ENCODE measurements around the gene ITPRID2. TPM values are rescaled to one million over a fixed set of nuclear protein-coding genes. Genes with fewer than 3 reads are reported as not detected.

Gene ITPRID2
- polyA plus RNA-seq, 4 donors = 39.4 to 108 (median 46.8) TPM

DNA sequence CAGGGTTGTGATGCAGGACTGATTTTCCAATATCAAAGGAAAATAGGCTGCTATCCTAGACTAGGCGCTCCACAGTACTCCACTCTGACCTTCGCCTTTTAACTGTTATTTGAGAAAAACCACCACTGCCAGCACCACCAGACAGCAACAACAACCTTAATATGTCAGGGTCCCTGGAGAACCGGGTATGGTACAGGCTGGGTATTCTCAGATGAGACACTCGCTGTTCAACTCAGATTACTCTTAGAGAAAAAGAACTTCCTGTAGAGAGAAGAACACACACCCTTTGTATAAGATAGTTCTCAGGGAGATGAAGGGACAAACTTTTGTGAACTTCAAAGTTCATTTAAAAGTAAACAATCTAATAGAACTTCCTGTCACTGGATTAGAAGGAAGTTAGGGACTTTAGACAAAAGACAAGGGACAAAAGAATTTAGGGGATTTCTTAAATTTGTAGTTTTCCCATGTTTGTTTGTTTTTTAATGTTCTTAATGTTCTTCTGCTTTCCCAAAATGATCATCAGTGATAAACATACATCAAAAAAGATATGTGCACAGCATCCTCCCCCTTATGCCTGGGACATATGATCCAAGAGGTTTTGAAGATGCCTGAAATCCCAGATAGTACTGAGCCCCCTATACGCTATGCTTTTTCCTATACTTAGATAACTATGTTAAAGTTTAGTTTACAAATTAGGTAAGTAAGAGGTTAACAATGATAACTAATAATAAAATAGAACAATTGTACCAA is 52.8 kb downstream of the ITPRID2 start:
- 28 to 60% (median 49%) methylated on average over 5 of the region's 5 CpGs for WGBS, 3 donors
- Histone ChIP-seq H3K27ac (ENCODE audit: low read depth in 1 of 3, low read length in 2 of 3) (peak overlapping the region in 1 of 3 donors; percentile 24), H3K27me3 (ENCODE audit: control insufficient read depth in 3 of 3, insufficient read depth in 3 of 3, low read length in 3 of 3) (no peaks in the 10 kb centered on the region), H3K4me3 (ENCODE audit: low read depth in 1 of 3, low read length in 3 of 3) (no peak overlapping the region), H3K9me3 (ENCODE audit: control insufficient read depth in 2 of 2, insufficient read depth in 1 of 2, low read depth in 1 of 2, low read length in 1 of 2) (no peaks in the 10 kb centered on the region), H3K4me1 (ENCODE audit: control insufficient read depth in 3 of 3, insufficient read depth in 2 of 3, low read depth in 1 of 3, low read length in 2 of 3) (peaks cover 0 to 5% (median 3%) of the 10 kb centered on the region in 3 donors), H3K36me3 (ENCODE audit: control insufficient read depth in 3 of 3, insufficient read depth in 2 of 3, low read depth in 1 of 3, low read length in 3 of 3) (no peaks in the 10 kb centered on the region)
- DNase-seq (peak; percentile 11 to 25), FAIRE-seq (no peak)

DNA sequence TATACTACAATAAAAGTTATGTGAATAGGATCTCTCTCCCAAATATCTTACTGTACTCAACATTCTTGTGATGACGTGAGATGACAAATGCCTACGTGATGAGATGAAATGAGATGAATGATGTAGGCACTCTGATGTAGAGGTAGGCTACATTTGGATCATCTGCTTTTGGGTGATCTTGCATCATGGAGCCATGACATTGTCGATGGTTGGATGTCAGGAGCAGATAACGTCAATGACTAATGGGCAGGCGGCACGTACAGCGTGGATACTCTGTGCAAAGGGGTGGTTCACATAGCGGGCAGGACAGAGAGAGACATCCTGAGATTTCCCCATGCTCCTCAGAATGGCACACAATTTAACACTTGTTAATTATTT is 53.4 kb downstream of the ITPRID2 start:
- FAIRE-seq = no peak
- Histone ChIP-seq H3K27ac (ENCODE audit: low read depth in 1 of 3, low read length in 2 of 3) (no peak overlapping the region), H3K4me3 (ENCODE audit: low read depth in 1 of 3, low read length in 3 of 3) (no peak overlapping the region), H3K4me1 (ENCODE audit: control insufficient read depth in 3 of 3, insufficient read depth in 2 of 3, low read depth in 1 of 3, low read length in 2 of 3) (peaks cover 0 to 5% (median 3%) of the 10 kb centered on the region in 3 donors), H3K36me3 (ENCODE audit: control insufficient read depth in 3 of 3, insufficient read depth in 2 of 3, low read depth in 1 of 3, low read length in 3 of 3) (no peaks in the 10 kb centered on the region), H3K27me3 (ENCODE audit: control insufficient read depth in 3 of 3, insufficient read depth in 3 of 3, low read length in 3 of 3) (no peaks in the 10 kb centered on the region), H3K9me3 (ENCODE audit: control insufficient read depth in 2 of 2, insufficient read depth in 1 of 2, low read depth in 1 of 2, low read length in 1 of 2) (no peaks in the 10 kb centered on the region)
- DNase-seq = no peak
- WGBS, 3 donors = 94 to 97% (median 96%) methylated on average over 8 of the region's 8 CpGs

DNA sequence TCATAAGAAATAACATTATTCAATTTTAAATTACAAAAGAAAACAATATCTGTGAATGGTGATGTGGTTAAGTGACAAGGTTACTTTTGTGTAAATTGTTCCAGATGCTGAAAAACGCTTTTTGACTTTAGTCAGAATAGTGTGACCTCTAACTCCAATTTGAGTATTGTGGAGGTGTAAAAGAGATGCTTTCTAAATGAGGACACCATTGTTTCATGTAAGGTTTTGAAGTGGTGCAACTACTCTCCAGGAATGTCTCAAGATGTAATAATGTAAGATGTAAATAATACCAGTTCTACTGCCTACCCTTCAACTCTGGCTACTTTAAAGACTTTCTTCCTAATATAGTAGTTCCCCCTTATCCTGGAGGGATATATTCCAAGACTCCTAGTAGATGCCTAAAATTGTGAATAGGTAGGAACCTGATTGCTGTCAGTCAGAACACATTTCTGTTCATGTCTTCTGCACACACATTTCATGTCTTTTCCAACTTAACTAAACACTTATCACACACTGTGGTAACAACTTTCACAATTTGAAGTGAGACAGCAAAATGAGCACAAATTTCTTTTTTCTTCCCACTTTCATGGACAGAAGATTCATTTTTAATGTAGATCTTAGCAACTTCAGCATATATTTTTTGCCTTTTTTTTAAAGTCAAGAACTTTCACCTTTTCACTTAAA is 55.1 kb downstream of the ITPRID2 start:
- DNase-seq (no peak), FAIRE-seq (no peak)

DNA sequence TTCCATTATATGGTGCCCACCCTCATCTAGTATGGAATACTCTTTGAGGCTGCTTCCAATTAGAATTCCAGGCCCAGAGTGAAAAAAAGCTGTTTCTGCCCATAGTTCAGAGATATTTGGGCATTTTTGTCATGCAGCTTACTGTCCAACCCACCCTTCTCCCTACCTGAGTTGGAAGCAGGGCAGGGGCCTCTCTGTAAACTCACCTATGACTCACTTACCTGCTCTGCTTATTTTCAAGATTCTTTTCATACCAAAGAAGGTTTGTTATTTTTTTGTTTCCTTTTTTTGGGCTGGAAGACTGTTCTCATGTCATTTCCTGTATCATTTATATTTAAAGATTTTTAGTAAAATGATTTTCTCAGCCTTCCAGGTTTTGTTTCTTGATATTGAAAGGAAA is 55.7 kb downstream of the ITPRID2 start:
- FAIRE-seq (no peak), DNase-seq (no peak)
- H3K36me3 ChIP-seq (ENCODE audit: control insufficient read depth in 3 of 3, insufficient read depth in 2 of 3, low read depth in 1 of 3, low read length in 3 of 3) = no peaks in the 10 kb centered on the region
- peaks cover 0 to 7% (median 3%) of the 10 kb centered on the region in 3 donors for H3K4me1 ChIP-seq (ENCODE audit: control insufficient read depth in 3 of 3, insufficient read depth in 2 of 3, low read depth in 1 of 3, low read length in 2 of 3)
- no peaks in the 10 kb centered on the region for H3K9me3 ChIP-seq (ENCODE audit: control insufficient read depth in 2 of 2, insufficient read depth in 1 of 2, low read depth in 1 of 2, low read length in 1 of 2)
- H3K27ac ChIP-seq (ENCODE audit: low read depth in 1 of 3, low read length in 2 of 3) = no peak overlapping the region
- H3K27me3 ChIP-seq (ENCODE audit: control insufficient read depth in 3 of 3, insufficient read depth in 3 of 3, low read length in 3 of 3) = no peaks in the 10 kb centered on the region
- H3K4me3 ChIP-seq (ENCODE audit: low read depth in 1 of 3, low read length in 3 of 3) = no peak overlapping the region

More for the DNA sequence above, 55.1 kb downstream of the ITPRID2 start:
- H3K27ac ChIP-seq (ENCODE audit: low read depth in 1 of 3, low read length in 2 of 3) = no peak overlapping the region
- no peak overlapping the region for H3K4me3 ChIP-seq (ENCODE audit: low read depth in 1 of 3, low read length in 3 of 3)
- H3K4me1 ChIP-seq (ENCODE audit: control insufficient read depth in 3 of 3, insufficient read depth in 2 of 3, low read depth in 1 of 3, low read length in 2 of 3) = peaks cover 0 to 5% (median 3%) of the 10 kb centered on the region in 3 donors
- 67 to 86% (median 72%) methylated on average over 1 of the region's 1 CpG for WGBS, 3 donors
- no peaks in the 10 kb centered on the region for H3K36me3 ChIP-seq (ENCODE audit: control insufficient read depth in 3 of 3, insufficient read depth in 2 of 3, low read depth in 1 of 3, low read length in 3 of 3)
- H3K27me3 ChIP-seq (ENCODE audit: control insufficient read depth in 3 of 3, insufficient read depth in 3 of 3, low read length in 3 of 3) = no peaks in the 10 kb centered on the region
- H3K9me3 ChIP-seq (ENCODE audit: control insufficient read depth in 2 of 2, insufficient read depth in 1 of 2, low read depth in 1 of 2, low read length in 1 of 2) = no peaks in the 10 kb centered on the region

DNA sequence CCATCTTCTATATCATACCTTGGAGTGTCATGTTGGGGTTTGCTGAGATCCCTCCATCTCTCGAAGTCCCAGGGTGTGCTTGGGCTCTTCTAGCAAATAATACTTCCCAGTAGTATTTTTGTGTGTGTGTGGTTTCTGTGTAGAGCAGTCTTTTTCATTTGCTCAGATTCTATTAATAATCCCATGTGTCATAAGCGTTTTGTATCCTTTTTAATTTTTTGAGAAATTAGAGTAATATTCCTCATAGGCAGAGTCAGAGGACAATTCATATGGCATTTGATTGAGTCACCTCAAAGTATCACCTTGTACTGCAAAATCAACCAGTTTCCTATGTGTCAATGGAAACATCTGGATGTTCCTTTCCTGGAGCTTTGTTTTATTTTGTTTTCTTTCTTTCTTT is 56.7 kb downstream of the ITPRID2 start:
- Histone ChIP-seq H3K27ac (ENCODE audit: low read depth in 1 of 3, low read length in 2 of 3) (no peak overlapping the region), H3K4me1 (ENCODE audit: control insufficient read depth in 3 of 3, insufficient read depth in 2 of 3, low read depth in 1 of 3, low read length in 2 of 3) (peaks cover 0 to 11% (median 3%) of the 10 kb centered on the region in 3 donors), H3K4me3 (ENCODE audit: low read depth in 1 of 3, low read length in 3 of 3) (no peak overlapping the region), H3K36me3 (ENCODE audit: control insufficient read depth in 3 of 3, insufficient read depth in 2 of 3, low read depth in 1 of 3, low read length in 3 of 3) (no peaks in the 10 kb centered on the region), H3K27me3 (ENCODE audit: control insufficient read depth in 3 of 3, insufficient read depth in 3 of 3, low read length in 3 of 3) (no peaks in the 10 kb centered on the region), H3K9me3 (ENCODE audit: control insufficient read depth in 2 of 2, insufficient read depth in 1 of 2, low read depth in 1 of 2, low read length in 1 of 2) (no peaks in the 10 kb centered on the region)
- 85 to 91% (median 86%) methylated on average over 2 of the region's 2 CpGs for WGBS, 3 donors
- no peak for DNase-seq
- FAIRE-seq = no peak

DNA sequence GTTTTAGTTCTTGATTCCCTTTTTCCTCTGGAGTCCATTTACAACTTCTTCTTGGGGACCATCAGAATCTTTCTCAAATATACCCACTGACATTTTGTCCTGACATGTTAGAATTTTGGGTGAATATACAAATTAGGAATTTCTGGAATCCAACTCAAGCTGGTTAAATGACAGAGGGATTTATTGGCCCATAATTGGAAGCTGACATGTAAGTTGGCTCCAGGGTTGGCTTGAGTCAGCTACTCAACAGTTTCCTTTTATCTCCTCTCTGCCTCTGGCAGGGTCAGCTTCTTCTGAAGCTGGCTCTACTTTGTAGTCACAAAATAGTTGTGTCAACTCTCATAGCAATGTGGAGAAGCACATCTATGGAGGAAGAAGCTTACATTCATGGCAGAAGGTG is 57.5 kb downstream of the ITPRID2 start:
- Histone ChIP-seq H3K36me3 (ENCODE audit: control insufficient read depth in 3 of 3, insufficient read depth in 2 of 3, low read depth in 1 of 3, low read length in 3 of 3) (no peaks in the 10 kb centered on the region), H3K27ac (ENCODE audit: low read depth in 1 of 3, low read length in 2 of 3) (no peak overlapping the region), H3K9me3 (ENCODE audit: control insufficient read depth in 2 of 2, insufficient read depth in 1 of 2, low read depth in 1 of 2, low read length in 1 of 2) (no peaks in the 10 kb centered on the region), H3K4me3 (ENCODE audit: low read depth in 1 of 3, low read length in 3 of 3) (no peak overlapping the region), H3K4me1 (ENCODE audit: control insufficient read depth in 3 of 3, insufficient read depth in 2 of 3, low read depth in 1 of 3, low read length in 2 of 3) (peaks cover 0 to 14% (median 1%) of the 10 kb centered on the region in 3 donors), H3K27me3 (ENCODE audit: control insufficient read depth in 3 of 3, insufficient read depth in 3 of 3, low read length in 3 of 3) (no peaks in the 10 kb centered on the region)
- FAIRE-seq = no peak
- DNase-seq = no peak

DNA sequence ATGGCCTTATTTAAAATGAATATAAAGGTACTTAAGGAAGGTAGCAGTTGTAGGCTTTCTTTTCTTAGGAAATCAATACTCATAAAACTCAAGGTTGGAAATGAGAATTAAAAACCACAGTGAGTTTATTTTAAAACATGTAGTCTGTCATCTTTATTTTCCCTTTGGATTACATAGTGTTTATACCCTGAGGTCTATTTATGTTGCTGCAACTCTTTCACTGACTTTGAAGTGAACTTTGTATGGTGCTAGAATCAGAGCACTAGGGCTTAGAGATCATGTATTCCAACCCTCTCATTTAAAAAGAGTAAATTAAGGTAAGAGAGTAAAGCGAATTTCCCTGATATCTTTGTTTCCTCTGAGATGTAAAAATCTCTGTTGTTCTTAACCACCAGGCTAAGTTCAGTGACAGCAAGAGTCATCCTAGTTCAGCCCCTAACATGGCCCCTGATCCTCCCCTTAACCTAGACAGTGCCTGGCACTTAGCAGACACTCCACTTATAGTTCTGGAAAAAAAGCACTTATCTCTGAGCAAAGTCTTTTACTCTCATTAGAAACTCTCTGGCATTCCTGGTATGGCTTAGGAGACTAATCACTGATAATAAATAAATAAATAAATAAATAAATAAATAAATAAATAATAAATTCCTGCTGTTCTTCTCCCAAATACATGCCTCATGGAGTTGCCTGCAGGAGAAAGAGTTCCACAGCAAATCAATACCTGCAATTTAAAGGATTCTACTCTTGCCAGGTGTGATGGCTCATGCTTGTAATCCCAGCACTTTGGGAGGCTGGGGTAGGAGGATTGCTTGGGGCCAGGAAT is 61.1 kb downstream of the ITPRID2 start:
- Histone ChIP-seq H3K36me3 (ENCODE audit: control insufficient read depth in 3 of 3, insufficient read depth in 2 of 3, low read depth in 1 of 3, low read length in 3 of 3) (no peaks in the 10 kb centered on the region), H3K4me3 (ENCODE audit: low read depth in 1 of 3, low read length in 3 of 3) (no peak overlapping the region), H3K9me3 (ENCODE audit: control insufficient read depth in 2 of 2, insufficient read depth in 1 of 2, low read depth in 1 of 2, low read length in 1 of 2) (no peaks in the 10 kb centered on the region), H3K27me3 (ENCODE audit: control insufficient read depth in 3 of 3, insufficient read depth in 3 of 3, low read length in 3 of 3) (no peaks in the 10 kb centered on the region), H3K27ac (ENCODE audit: low read depth in 1 of 3, low read length in 2 of 3) (no peak overlapping the region), H3K4me1 (ENCODE audit: control insufficient read depth in 3 of 3, insufficient read depth in 2 of 3, low read depth in 1 of 3, low read length in 2 of 3) (peaks cover 0 to 11% (median 0%) of the 10 kb centered on the region in 3 donors)
- 85 to 97% (median 89%) methylated on average over 1 of the region's 1 CpG for WGBS, 3 donors
- FAIRE-seq = no peak
- peak in 1 of 2 donors; percentile 57 for DNase-seq

DNA sequence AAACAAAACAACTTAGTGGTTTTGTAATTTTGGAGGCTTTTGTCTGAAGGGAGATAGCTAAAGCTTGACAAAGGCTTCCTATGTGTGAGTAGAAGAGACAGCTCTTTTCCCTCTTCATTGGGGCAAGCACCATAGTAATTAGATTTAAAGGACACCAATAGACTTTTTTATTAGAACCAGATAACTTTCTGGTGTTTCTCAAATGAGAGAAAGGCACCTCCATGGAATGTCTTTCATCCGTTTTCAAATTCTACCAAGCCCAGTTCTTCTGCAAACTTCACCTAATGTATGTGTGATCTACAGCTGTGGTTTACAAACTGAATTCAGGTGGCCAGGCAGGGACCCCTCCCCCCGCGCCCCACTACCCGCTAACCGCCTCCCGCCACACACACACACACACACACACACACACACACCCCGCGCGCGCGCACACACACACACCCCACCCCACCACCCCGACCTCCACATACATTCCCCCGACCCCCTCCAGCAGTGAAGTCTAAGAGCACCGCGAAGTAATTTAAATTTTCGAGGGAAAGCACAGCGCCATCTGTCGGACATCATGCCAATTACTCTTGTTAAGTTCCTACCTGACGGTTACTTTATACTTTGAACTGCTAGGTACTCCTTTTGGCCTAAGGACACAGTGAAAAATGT is 62.5 kb downstream of the ITPRID2 start:
- peaks cover 3 to 11% (median 4%) of the 10 kb centered on the region in 3 donors for H3K4me1 ChIP-seq (ENCODE audit: control insufficient read depth in 3 of 3, insufficient read depth in 2 of 3, low read depth in 1 of 3, low read length in 2 of 3)
- H3K27ac ChIP-seq (ENCODE audit: low read depth in 1 of 3, low read length in 2 of 3) = no peak overlapping the region
- H3K4me3 ChIP-seq (ENCODE audit: low read depth in 1 of 3, low read length in 3 of 3) = peak overlapping the region; percentile 6 to 35 (median 29)
- H3K27me3 ChIP-seq (ENCODE audit: control insufficient read depth in 3 of 3, insufficient read depth in 3 of 3, low read length in 3 of 3) = no peaks in the 10 kb centered on the region
- 3 to 6% (median 5%) methylated on average over 19 of the region's 19 CpGs for WGBS, 3 donors
- peak; percentile 77 to 86 for DNase-seq
- no peak for FAIRE-seq
- H3K9me3 ChIP-seq (ENCODE audit: control insufficient read depth in 2 of 2, insufficient read depth in 1 of 2, low read depth in 1 of 2, low read length in 1 of 2) = no peaks in the 10 kb centered on the region
- H3K36me3 ChIP-seq (ENCODE audit: control insufficient read depth in 3 of 3, insufficient read depth in 2 of 3, low read depth in 1 of 3, low read length in 3 of 3) = no peaks in the 10 kb centered on the region

All from small intestine (tissue), 7 donors.